ENCODE results near the gene PLK2.
A peak's percentile ranks its signal among the peaks of the same experiment; 100 is the strongest.

DNA sequence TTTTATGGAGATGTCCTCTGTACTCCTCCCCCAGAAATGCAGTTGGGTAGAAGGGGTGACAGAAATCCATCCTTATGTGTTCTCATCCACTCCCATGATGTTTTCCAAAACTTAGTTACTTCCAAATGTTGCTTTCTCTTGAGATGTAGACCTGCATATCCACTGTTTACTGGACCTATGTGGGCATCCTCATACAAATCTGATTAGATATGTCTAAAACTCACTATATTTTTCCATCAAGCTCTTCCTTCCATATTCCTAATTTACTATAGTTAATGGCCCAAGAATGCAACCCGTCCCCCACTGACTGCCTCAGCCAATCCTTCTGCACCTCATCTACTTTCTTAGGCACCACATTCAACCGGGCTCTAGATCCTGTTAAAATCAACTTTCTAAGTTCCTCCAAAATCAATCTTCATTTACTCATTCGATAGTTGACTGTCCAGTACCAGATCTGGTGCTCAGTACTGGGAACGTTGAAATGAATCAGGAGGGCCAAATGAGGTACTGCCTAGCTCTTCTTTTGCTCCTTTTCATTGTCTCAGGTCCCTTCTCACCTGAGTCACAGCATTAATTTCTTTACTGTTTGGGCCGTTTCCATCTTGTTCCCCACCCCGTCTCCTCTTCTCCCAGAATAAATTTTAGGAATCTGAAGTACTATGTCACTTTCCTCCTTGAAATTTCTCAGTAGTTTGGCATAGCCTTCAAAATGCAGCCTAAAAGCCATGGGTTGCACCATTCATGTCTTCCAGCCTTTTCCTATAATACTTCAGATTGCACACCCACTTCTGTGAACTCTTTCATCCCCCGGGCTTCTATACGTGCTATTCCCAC lies 7.9 kb downstream of the PLK2 start:
- TF ChIP-seq EP300 (IDR thresholded peaks at IDR 0.05), result no peak
- TF ChIP-seq KDM1A (IDR thresholded peaks at IDR 0.05; ENCODE audit: low read depth), result no peak
- TF ChIP-seq, protein P1, sequence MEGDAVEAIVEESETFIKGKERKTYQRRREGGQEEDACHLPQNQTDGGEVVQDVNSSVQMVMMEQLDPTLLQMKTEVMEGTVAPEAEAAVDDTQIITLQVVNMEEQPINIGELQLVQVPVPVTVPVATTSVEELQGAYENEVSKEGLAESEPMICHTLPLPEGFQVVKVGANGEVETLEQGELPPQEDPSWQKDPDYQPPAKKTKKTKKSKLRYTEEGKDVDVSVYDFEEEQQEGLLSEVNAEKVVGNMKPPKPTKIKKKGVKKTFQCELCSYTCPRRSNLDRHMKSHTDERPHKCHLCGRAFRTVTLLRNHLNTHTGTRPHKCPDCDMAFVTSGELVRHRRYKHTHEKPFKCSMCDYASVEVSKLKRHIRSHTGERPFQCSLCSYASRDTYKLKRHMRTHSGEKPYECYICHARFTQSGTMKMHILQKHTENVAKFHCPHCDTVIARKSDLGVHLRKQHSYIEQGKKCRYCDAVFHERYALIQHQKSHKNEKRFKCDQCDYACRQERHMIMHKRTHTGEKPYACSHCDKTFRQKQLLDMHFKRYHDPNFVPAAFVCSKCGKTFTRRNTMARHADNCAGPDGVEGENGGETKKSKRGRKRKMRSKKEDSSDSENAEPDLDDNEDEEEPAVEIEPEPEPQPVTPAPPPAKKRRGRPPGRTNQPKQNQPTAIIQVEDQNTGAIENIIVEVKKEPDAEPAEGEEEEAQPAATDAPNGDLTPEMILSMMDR (IDR thresholded peaks at IDR 0.05), result no peak
- 0 out of 5 replicates have a peak, but pooled peaks of 1 of the 2 experiments have one; percentile 6 for TF ChIP-seq RAD21 (conservative IDR thresholded peaks at IDR 0.05 in 1 of 2, IDR thresholded peaks at IDR 0.05 in 1 of 2)
- TF ChIP-seq, protein P2, sequence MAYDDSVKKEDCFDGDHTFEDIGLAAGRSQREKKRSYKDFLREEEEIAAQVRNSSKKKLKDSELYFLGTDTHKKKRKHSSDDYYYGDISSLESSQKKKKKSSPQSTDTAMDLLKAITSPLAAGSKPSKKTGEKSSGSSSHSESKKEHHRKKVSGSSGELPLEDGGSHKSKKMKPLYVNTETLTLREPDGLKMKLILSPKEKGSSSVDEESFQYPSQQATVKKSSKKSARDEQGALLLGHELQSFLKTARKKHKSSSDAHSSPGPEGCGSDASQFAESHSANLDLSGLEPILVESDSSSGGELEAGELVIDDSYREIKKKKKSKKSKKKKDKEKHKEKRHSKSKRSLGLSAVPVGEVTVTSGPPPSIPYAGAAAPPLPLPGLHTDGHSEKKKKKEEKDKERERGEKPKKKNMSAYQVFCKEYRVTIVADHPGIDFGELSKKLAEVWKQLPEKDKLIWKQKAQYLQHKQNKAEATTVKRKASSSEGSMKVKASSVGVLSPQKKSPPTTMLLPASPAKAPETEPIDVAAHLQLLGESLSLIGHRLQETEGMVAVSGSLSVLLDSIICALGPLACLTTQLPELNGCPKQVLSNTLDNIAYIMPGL (CRISPR knock-in tag; IDR thresholded peaks at IDR 0.05; ENCODE audit: borderline replicate concordance), result peak; percentile 33; the same call in 1 of the 2 replicates
- no peak for TF ChIP-seq MAZ (IDR thresholded peaks at IDR 0.05; ENCODE audit: borderline replicate concordance, low read depth, low read length)

Data from A549 (cell line).